GM12865 (cell line): ENCODE measurements around the gene DUSP19.

Experiments used
- DNase-seq: peaks from one replicate; pipeline ENCODE4 v3.0.0; 2010; ENCODE audit warnings: low read depth
- H3K4me3 ChIP-seq: 2 replicates; pipeline ENCODE4 v1.5.1; 2011; ENCODE audit warnings: mild to moderate bottlenecking, low read depth, low read length, control low read depth
- TF ChIP-seq, protein P1 (sequence below): IDR thresholded peaks from 2 replicates; pipeline ENCODE4 v1.5.1; 2011; ENCODE audit warnings: low read length, control low read depth, low read depth, inconsistent platforms; ENCODE audit not compliant: insufficient read depth; ENCODE audit errors: missing control alignments

Gene DUSP19

DNA sequence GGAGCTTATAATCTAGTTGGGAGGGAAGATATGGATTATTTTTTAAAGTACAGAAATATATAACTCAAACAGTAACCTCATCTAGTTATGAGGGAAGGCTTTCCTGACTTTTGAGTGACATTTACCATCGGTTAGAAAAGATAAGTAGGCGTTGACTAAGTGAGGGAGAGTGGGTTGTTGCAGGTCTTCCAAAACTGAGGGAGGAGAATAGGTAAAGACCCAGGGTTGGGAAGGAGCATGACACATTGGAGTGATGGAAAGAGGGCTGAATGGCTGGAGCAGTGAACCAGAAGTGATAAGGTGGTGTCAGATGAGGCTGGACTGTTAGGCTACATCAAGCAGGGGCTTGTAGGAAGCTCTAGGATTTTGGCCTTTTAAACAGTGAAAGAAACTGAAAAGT lies 35.1 kb downstream of the DUSP19 start:
- H3K4me3 ChIP-seq = no peak overlapping the region
- DNase-seq = no peak
- TF ChIP-seq, protein P1, sequence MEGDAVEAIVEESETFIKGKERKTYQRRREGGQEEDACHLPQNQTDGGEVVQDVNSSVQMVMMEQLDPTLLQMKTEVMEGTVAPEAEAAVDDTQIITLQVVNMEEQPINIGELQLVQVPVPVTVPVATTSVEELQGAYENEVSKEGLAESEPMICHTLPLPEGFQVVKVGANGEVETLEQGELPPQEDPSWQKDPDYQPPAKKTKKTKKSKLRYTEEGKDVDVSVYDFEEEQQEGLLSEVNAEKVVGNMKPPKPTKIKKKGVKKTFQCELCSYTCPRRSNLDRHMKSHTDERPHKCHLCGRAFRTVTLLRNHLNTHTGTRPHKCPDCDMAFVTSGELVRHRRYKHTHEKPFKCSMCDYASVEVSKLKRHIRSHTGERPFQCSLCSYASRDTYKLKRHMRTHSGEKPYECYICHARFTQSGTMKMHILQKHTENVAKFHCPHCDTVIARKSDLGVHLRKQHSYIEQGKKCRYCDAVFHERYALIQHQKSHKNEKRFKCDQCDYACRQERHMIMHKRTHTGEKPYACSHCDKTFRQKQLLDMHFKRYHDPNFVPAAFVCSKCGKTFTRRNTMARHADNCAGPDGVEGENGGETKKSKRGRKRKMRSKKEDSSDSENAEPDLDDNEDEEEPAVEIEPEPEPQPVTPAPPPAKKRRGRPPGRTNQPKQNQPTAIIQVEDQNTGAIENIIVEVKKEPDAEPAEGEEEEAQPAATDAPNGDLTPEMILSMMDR = no peak

DNA sequence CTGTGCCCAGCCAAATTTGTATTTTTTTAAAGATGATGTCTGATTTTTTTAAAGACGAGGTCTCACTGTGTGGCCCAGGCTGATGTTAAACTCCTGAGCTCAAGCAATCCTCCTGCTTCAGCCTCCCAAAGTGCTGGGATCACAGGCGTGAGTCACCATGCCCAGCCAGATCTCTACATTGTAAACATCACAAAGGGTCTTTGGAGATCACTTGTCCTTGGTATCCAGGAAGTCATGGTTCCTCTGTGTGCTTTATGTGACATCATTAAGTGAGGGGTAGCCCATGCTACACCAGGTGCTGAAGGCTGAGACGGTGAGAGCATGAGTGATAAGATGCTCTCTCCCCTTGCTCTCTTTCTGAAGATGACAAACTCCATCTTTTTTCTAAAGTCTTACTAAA lies 38.7 kb downstream of the DUSP19 start:
- H3K4me3 ChIP-seq = no peak overlapping the region
- no peak for DNase-seq
- TF ChIP-seq, protein P1 = no peak

DNA sequence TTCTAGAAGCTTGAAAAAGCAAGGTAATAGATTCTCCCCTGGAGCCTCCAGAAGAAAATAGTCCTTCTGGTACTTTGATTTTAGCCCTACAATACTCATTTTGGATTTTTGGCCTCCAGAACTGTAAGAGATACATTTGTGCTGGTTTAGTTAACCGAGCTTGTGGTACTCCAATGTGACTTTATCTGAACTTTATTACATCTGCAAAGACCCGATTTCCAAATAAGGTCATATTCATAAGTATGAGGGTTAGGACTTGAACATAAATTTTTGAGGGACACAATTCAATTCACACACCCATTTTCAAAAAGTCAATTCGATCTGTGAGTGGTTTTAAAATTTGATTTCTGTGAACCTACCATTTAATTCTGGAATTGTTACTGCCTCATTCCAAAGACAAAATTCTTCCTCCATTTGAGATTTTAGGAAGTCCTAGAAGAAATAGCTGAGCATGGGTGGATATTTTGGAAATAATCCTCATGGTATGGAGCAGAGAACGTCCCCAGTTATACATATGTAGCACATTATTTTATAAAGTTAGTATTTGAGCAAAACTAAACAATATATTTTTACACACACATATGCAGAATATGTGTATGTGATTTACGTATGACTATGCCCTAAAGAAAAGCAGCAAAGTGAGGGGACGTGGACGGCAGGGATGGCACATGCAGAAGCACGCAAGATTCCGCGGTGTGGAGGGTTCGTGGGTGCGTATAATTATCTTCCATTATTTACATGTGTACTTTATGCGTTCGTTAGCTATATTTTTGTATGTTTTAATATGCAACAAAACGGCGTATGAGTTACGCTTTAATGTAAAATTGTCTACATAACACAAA lies 44.8 kb downstream of the DUSP19 start:
- H3K4me3 ChIP-seq = peak overlapping the region; percentile 67
- TF ChIP-seq, protein P1 = no peak
- peak; percentile 14 for DNase-seq

DNA sequence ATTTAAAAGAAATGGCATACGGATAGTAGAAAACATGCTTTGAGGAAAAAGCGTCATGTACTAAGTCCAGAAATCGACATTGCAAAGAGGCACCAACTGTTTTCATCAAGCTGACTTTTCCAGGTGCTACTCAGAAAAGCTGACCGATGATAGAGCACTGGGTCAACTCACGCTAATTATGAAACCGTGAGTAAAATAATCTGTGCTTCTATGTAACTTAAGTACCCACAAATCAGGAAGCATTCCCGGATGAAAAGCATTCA lies 45.3 kb downstream of the DUSP19 start:
- peak overlapping the region; percentile 67 for H3K4me3 ChIP-seq
- TF ChIP-seq, protein P1 = no peak

DNA sequence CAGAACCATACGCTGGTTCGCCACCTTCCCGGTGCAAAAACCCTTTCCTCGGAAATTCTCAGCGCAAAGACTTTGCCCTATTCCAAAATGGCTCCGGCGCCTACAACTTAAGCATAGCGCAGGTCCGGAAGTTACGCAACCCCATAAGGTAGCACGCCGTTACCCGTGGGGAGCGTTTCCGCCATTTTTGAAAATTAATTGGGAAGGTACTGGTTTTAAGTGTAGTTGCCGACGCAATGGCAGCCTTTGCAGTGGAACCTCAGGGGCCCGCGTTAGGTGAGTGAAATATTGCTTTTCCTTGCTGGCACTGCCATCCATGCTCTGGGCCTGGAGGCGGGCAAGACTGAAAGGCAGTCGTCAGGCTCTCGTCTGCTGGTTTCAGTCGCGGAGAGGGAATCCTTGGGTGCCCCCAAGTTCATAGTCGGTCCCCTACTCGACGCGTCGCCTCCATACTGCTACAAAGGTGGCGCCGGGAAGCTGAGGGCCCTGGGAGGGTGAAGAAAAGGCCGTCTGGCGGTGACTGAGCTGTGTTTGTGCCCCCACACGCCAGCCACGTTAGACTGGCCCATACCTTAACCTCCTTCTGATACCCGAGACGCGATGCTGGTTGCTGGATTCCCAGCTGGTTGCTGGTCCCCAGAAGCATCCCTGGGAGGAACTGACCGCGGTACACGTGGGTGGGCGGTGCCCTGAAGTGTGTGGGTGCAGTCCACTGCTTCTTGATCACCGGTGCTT lies 45.8 kb downstream of the DUSP19 start, which contains the start of gene NUP35:
NUP35 (plus strand) TSS at position 222 of the 735 bp plus-strand sequence; CDS start at position 237, 15 bp downstream.
- peak; percentile 92 for DNase-seq
- peak within 1 kb of the TSS; percentile 67 for H3K4me3 ChIP-seq
- TF ChIP-seq, protein P1 = no peak

More for the DNA sequence above, 45.3 kb downstream of the DUSP19 start:
- no peak for DNase-seq

DNA sequence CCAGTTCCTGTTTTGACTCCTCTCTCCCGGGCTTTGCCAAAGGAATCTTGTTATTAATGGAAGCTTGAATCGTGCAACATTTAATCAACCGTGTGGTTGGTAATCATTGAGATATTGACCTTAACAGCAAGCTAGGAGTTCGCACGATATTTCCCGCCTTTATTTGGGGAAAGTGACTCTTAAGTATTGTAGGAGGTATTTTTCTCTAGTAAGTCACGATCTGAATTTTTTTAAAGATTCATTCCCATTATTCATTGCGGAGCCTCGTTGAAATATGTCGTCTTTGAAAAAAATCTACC lies 46.4 kb downstream of the DUSP19 start:
- H3K4me3 ChIP-seq = peak overlapping the region; percentile 67
- DNase-seq = no peak
- TF ChIP-seq, protein P1 = no peak
